GM18517 (cell line): ENCODE data around the gene ADAMTS17.

Experiments used
- ATAC-seq: cut with Tn5 transposase; IDR thresholded peaks from one replicate; pipeline ENCODE4 v1.9.1; 2021; ENCODE audit warnings: mild to moderate bottlenecking, moderate library complexity; ENCODE audit not compliant: unreplicated experiment

ADAMTS17 gene

DNA sequence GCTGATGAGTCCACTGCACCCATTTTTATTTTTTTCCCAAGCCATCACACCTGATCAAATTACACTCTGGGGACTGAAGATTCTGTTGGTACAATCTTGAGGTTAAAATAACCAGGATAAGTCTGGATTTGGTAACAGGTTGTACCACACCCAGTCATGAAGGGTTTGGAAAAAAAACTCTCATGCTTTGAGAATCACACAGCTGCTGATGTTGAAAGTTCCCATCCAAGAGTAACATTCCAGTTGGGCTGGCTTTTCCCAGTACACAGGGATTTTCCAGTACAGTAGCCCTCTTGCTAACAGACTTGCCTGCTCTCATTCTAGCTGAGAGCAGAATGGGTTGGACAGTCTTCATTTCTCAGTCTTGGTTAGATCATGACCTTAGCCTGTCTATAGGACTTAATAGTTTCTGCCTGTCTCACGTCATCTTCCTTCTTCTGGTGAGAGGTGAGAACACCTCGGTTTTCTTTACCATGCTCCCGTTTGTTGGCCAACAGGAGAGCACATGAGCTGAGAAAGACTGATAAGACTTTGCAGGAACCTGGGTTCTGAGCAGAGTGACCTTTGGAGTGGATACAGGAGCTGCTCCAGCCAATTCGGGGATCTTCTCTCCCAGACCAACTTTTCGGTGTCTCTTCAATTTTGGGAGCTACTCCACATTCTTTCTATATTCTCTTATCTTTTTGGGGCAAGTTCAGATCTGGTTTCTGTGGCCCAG lies 308.5 kb downstream of the ADAMTS17 start:
- ATAC-seq = no peak

DNA sequence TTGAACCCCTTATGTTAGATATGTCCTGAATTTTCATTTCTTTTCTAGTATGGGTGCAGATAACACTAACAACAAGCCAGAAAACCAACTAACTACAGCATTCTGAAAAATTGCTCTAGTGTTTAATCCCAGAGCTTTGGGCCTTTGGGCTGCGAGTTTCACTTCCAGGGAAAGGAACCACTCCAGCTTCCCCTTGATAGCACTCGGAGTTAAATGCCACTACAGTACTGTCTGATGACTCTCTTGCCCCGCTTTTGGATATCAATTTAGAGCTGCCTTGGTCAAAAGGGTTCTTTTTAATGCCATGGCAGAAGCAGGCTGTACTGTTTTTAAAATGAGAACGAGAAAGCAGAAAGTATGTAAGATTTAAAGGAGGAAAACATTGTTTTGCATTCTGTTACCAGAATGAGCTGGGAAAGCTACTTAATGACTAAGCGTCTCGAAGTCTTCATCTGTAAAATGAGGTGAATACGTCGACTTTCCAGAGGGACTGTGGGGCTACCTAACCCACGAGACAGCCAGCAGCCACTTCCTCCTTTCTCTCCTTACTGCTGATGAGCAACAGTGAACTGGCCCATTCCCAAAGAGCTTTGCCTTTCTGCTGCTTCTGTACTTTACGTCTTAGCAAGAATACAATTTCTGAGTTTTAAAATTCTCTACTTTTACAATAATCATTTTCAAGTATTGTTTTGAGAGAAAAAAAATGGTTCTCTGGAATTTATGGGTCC lies 309.3 kb downstream of the ADAMTS17 start:
- ATAC-seq = no peak

DNA sequence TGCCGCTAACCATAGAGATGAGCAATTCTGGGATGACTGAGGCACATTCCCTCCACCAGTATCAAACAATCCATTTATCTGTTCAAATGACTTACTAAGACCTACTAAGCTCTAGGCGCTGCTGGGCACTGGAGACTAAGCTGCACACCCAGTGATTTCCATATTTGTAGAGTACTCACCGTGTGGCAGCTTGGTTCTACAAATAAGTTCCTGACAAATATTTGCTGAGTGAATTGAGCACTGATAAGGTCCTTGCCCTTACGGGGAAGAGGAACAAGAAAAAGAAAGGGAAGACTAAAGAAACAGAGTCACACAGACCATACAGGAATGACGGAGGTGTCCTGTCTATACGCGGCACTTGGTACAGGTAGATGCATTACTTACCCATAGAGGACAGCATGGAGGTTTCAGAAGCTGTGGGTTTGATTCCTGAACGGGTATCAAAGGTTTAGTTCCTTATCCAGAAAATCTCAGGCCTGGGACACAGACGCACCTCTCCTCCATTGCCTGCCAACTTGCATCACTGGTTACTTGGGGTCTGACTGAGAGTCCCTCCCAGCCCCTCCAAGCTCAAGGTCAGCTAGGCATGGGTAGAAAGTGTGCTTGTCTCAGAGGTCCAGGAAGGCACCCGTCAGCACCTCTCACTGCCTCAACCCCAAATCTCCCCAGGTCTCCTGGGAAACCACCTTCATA lies 310.0 kb downstream of the ADAMTS17 start:
- no peak for ATAC-seq

DNA sequence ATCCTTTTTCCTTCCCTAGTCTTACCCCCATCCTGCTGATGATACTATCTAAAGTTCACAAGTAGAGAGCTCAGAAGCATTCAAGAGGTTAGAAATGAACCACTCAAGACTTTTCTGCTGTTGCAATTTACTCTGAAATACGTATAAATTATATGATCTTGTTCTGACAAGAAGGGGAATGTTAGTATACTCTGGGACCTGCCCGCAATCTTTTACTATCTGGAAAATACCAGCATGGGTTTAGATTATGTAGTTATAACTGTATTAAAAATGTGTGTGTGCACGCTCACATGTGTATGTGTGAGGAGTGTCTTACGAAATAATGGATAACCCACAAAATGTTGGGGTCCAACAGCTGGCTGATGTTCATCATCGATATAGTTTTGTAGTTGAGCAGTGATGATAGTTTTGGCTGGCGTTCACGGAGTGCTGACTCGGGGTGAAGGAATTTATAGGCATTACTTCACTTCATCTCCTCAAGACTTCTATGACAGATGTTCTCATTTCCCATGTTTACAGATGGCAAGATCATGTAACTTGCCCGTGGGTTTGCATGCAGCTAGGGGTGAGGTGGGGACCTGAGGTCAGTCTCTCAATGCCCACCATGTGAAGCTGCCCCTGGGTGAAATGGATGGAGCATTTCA lies 311.1 kb downstream of the ADAMTS17 start:
- no peak for ATAC-seq

DNA sequence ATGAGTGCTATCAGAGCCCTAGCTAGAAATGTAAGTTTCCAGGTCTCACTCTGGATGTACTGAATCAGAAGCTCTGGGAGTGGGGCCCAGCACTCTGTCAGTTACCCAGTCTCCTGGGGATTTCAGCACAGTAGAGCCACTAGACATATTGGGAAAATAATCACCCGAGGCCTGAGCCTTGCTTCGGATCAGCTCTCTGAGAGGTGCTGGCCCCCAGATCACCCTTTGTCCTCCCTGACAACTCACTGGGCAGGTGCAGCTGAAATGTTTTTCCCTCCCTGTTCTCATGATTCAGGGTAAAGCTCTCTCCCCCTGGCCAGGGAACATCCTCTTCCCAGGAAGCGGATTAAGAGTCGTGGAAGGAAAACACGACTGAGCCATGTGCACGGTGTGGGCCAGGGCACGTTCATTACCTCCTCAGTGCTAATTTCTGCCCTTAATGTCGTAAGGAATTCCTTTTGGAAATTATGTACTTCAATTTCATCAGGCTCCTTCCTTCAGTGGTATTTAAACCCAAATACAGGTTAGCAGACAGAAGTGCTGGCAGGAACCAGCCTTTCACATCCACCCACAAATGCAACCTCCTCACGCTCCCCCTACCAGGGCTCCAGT lies 311.8 kb downstream of the ADAMTS17 start:
- no peak for ATAC-seq

DNA sequence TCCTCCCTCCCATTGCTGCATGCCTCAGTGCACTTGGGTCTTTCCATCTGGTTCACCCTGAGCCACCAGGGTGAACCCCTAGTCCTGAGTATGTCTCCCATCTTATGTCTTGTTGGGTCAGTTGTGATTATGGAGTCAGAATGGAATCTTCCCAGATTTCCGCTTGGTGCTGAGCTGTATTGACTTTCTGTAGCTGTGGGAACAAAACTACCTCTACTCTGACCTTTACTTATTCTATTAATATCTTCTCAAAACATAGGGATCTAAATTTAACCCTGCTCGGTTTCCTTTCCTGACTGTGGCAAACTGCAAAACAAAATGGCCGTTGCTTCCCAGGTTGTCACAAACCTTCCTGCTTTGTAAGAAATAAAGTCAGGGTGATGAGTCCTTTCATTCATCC lies 312.7 kb downstream of the ADAMTS17 start:
- ATAC-seq = no peak

DNA sequence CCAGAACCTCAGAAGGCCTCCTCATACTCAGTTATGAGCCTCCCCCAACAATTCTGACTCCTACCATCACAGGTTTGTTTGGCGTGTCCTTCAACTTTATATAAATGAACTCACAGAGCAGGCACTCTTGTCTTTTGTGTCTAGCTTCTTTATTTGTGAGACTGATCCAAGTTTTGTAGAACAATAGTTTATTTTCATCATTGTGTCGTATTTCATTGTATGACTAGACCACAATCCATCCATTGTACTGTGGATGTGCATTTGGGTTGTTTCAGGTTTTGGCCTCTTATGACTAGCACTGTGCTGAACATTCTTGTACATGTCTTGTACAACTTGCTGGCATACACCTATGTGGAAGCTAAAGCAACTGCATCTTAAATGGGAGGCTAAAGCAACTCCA lies 315.7 kb downstream of the ADAMTS17 start:
- no peak for ATAC-seq

DNA sequence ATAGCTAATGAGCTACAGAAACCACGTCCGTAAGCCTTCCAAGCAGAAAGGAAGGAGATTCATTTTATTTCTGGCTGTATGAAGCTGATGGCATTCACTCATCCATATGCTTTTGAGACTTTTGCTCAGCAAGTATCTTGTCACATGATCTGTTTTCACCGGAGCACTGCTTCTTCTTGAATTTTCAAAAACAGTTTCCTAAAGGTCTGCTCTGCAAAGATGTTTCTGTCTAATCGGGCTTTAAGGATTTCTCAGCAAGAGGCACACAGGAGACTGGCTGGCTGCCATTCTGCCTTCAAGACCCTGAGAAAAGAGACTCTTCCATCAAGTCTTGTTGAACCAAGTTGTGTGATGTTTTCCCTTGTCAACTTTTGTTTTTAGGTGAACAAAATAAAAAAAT lies 319.0 kb downstream of the ADAMTS17 start:
- no peak for ATAC-seq

DNA sequence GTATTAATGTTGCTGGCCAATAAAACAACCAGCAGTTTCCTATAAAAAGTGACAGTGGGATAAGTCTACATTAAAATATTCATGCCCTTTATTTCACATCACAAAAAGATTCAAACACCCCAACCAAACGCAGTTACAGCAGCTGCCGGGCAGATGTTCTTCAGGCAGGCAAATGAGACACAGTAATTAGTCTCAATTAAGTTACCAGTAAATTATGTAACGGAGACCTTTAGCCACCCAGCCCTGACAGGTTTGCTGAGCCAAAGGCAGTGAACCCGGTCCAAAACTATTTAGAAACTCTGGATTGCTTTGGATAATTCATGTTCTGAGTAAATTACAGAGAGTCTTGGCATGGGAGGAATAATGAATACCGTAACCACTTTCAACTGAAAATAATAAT lies 319.4 kb downstream of the ADAMTS17 start:
- no peak for ATAC-seq

DNA sequence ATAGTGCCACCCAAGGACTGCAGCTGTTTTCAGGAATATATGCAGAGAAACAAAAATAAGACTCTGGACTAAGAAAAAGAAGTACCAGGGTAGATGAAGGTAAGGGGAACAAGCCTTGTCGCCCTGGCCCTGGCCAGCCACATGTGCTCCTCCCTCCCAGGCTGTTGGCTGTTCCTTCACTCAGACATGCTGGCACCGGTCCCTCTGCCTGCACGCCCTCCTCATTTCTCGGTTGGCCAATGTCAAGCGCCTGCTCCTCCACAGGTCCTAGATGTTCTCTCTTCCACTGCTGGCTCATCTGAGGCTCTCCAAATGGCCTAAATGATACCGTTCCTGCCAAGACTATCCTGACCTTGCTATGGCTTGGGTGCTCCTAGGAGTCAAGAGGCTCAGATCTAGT lies 320.1 kb downstream of the ADAMTS17 start:
- no peak for ATAC-seq

DNA sequence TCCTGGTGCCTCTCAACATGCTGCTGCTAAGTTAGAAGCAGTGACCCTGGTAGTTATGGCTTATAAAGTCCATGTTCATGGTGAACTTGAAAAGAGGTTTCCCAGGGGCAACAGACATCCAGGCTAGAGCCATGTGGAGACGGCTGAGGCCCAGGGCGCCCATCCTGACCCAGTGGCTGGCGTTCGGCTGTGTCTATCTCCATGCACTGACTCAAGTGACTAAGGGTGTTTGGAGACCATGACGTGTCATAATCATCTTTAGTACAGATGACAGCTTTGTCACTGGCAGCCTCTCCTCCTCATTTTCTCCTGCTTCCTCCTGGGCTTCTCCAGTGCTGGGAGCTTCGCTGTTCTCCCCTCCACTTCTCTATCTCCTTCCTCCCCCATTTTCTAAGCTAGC lies 321.2 kb downstream of the ADAMTS17 start:
- ATAC-seq = no peak

DNA sequence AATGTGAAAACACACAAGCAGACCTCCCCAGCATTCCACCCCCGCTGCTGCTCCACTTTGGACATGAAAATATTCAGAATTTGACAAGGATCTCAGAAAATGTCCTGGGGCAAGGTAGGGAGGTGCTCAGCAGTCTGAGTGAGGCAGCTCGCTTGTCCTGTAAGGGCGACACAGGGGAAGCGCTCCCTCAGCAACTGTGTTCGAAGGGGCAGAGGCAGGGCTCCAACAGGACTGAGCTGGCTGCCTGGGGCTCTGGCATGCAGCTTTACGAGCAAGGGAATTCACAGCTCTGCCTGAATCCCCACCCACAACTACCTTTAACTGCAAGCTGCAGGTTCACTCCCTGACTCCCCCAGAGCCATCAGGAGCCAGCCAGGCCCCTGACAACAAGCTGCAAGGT lies 321.6 kb downstream of the ADAMTS17 start:
- no peak for ATAC-seq

DNA sequence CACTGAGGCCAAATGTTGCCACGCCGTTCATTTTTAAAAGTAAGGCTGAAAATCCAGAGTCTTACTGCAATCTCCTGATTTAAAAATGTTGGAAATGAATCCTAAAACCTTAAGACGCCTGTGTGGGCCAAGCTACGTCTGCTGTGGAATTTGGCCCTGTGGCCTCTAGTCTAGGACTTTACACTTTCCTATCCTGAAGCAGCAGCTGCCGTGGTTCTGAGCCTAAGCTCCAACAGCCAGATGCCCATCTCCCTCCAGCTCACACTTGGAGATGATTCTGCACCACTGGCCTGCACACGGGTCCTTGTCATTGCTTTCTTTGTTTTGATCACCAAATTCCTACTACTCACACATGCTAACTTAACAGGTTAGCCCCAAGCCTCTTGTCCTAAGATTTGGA lies 322.2 kb downstream of the ADAMTS17 start:
- ATAC-seq = no peak

DNA sequence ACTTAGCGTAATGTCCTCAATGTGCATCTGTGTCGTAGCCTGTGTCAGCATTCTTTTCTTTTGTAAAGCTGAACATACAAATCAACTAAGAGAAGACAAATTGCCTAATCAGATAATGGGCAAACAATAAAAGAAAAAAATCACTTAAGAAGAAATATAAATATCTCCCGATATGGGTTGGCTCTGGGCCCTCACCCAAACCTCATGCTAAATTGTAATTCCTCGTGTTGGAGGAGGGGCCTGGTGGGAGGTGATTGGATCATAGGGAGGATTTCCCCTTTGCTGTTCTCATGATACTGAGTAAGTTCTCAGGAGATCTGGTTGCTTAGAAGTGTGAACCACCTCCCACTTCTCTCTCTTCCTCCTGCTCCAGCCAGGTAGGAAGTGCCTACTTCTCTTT lies 323.6 kb downstream of the ADAMTS17 start:
- no peak for ATAC-seq

DNA sequence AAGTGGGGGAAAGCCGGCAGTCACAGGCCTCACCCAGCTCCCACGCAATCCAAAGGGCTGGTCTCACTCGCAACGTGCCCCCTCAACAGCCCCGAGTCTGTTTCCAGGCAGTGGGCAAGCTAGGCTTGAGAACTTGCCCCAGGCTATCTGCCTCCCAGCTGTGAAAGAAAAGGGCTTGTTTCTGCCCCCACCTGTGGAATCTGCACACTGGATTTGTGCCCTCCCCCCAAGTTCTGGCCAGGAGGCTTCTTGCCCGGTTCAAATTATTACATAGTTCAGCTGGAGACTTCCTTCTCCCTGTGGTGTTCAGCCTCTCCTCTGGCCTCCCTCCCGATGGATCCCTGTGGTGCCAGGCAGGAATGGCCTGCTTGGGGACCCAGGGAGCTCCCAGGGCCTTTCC lies 324.6 kb downstream of the ADAMTS17 start:
- ATAC-seq = no peak

DNA sequence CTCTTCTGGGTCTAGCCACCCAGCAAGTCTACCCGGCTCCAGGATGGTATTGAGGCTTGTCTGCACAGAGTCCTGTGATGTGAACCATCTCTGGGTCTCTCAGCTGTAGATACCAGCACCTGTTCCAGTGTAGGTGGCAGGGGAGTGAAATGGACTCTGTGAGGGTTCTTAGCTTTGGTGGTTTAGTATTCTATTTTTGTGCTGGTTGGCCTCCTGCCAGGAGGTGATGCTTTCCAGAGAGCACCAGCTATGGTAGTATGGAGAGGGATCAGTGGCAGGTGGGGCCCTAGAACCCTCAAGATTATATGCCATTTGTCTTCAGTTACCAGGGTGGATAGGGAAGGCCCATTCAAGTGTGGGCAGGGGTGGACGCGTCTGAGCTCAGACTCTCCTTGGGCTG lies 325.1 kb downstream of the ADAMTS17 start:
- no peak for ATAC-seq

DNA sequence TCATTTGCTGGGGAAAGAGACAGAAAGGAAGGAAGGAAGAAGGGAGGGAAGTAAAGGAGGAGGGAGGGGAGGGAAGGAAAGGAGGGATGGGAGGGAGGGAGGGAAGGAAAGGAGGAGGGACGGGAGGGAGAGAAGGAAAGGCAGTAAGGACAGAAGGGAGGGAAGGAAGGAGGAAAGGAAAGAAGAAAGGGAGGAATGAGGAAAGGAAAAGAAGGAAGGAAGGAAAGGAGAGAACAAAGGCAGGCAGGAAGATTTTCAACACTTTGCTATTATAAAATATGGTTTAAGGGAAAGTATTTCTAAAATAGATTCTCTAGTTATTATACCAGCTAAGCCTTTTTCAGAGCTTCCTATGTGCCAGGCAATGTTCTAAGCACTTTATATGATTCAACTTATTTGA lies 330.5 kb downstream of the ADAMTS17 start:
- ATAC-seq = no peak

DNA sequence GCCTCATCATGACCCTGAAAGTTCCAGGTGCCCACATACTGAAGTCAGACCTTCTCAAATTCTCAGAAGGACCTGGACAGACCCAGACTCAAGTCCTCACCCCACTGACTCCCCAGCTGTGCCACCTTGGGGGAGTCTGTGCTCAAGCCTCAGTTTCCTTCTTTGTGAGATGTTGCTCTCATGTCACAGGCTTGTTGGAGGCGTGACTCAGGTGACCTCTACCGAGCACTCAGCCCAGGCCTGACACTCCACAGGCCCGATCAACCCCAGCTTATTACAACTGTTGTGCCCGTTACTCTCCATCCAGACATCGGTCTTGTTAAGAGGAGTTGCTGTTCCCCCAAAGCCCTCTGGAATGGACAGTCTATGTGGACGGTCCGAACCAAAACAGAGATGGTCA lies 332.4 kb downstream of the ADAMTS17 start:
- no peak for ATAC-seq

DNA sequence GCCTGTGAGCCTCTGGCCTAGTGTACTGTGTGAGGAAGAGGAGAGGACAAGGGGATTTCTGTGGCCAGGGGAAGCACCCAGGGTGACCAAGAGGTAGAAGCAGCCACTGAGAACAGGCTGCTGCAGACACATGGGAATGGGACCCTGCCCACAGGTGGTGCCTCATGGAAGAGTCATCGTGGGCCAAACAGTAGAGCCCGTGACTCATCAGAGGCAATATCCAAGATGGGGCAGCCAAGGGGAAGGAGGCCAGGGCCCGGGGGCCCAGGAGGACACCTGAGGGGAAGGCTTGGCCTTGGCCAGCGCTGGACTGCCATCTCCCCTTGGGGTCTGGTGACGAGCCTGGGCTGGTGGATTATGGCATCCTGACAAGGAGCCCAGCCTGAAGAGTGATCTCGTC lies 333.5 kb downstream of the ADAMTS17 start:
- ATAC-seq = no peak

DNA sequence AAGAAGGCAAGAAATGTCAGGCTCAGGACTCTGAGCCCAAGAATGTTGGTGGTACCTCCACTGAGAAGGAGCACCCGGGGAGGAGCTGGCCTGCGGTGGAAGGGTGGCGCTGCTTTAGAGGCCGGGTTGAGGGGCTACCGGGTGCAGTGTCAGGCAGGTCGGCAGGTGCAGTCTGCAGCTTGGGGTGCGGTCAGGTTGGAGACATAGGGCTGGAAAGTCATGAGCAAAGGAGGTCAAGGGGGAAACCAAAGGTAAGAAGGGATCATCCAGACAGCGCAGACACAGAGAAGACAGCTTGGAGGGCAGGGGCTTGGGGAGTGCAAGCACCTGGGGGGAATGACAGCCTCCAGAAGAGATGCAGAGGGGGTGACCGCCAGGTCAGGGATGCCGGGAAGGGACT lies 334.2 kb downstream of the ADAMTS17 start:
- ATAC-seq = no peak

DNA sequence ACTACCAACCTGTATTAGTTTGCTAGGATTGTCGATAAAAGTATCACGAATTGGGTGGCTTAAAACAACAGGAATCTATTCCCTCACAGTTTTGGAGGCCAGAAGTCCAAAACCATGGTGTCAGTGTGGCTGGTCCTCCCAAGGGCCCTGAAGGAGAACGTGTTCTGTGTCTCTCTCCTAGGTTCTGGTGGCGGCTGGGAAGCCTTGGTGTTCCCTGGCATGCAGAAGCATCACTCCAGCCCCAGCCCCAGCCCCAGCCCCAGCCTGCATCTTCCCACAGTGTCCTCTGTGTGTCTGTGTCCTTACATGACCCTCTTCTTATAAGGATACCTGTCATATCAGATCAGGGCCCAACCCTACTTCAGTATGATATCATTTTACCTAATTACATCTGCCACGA lies 336.1 kb downstream of the ADAMTS17 start:
- no peak for ATAC-seq
